Testis (tissue), 3 donors: ENCODE results near the gene PAK5. TPM values are rescaled to one million over a fixed set of nuclear protein-coding genes. Genes with fewer than 3 reads are reported as not detected.

Experiments
- DNase-seq: peaks from one replicate; pipeline ENCODE4 v3.0.0-alpha.2; 2019
- H3K27ac ChIP-seq, 2 donors: fragments of 200-600 bp; sonication (generic); one replicate each; pipeline ENCODE4 v1.5.1; 2019
- H3K27me3 ChIP-seq: fragments of 200-600 bp; sonication (generic); one replicate; pipeline ENCODE4 v1.5.1; 2019
- H3K36me3 ChIP-seq: fragments of 200-600 bp; sonication (generic); one replicate; pipeline ENCODE4 v1.5.1; 2017; ENCODE audit warnings: low read depth; ENCODE audit errors: missing control alignments
- H3K4me1 ChIP-seq: fragments of 200-600 bp; sonication (generic); one replicate; pipeline ENCODE4 v1.5.1; 2019
- H3K4me3 ChIP-seq, 2 donors: fragments of 200-600 bp; sonication (generic); one replicate each; pipeline ENCODE4 v1.5.1; 2017 to 2019
- H3K9me3 ChIP-seq: fragments of 200-600 bp; sonication (generic); one replicate; pipeline ENCODE4 v1.5.1; 2017
- CTCF ChIP-seq, 3 experiments: fragments of 450-650 bp in 2 of 3; fragments of 200-600 bp in 1 of 3; sonication (generic) in 1 of 3; IDR thresholded peaks; one replicate each; pipeline ENCODE4 v1.5.1; 2016 to 2019; ENCODE audit warnings: antibody characterized with exemption in 3 of 3, mild to moderate bottlenecking in 2 of 3, moderate library complexity in 1 of 3
- POLR2A ChIP-seq: fragments of 450-650 bp; IDR thresholded peaks from one replicate; pipeline ENCODE4 v1.6.1; 2017; ENCODE audit warnings: antibody characterized with exemption, mild to moderate bottlenecking, moderate library complexity
- WGBS, 2 donors: methylation state at CpG; one replicate each; pipeline ENCODE4 v1.1.5; 2018; 5-methylcytosine and 5-hydroxymethylcytosine counted together
- intact Hi-C: fragments of 100-400 bp; cut with DNase I; formaldehyde crosslinking; loops from one replicate; pipeline ENCODE4 v1.15.1; 2023; ENCODE audit warnings: low total_unique reads
- polyA plus RNA-seq: library from polyadenylated mRNA; stranded (reverse); fragments of 350-450 nt; fragmentation: Illumina TruSeq; extraction: RNeasy Lipid Tissue Mini Kit (QIAGEN cat#74804); gene quantifications from one replicate; pipeline ENCODE4 v1.2.3, GENCODE V29; 2014; ENCODE audit warnings: low read depth, low replicate concordance; ENCODE audit not compliant: insufficient read depth
- total RNA-seq, 2 donors: library from RNA; depleted of rRNA; stranded (reverse); fragments of >200 nt; gene quantifications; one replicate each; pipeline ENCODE4 v1.2.3, GENCODE V29; 2016

Gene PAK5
- total and polyA plus RNA-seq, 3 donors from 2014 or later, result 0.21 to 0.87 (median 0.31) TPM

- H3K9me3 ChIP-seq, result no peaks in the 10 kb centered on the region
- no peaks in the 10 kb centered on the region for H3K27me3 ChIP-seq
- intact Hi-C loops, result no loop called here
- no peak overlapping the region for H3K27ac ChIP-seq
- no peak overlapping the region for H3K4me3 ChIP-seq
- TF ChIP-seq CTCF (IDR thresholded peaks at IDR 0.05) (no peak), POLR2A (no peak)
- 76% methylated on average over 7 to 8 of the region's 8 CpGs for WGBS, 2 donors
- no peaks in the 10 kb centered on the region for H3K4me1 ChIP-seq
- DNase-seq, result no peak
- H3K36me3 ChIP-seq, result no peaks in the 10 kb centered on the region
Measured at GRCh38 chr20:9615766-9616454, 223.0 kb downstream of the PAK5 start.

- Histone ChIP-seq H3K27ac (no peak overlapping the region), H3K4me1 (no peaks in the 10 kb centered on the region), H3K4me3 (no peak overlapping the region), H3K9me3 (no peaks in the 10 kb centered on the region), H3K27me3 (no peaks in the 10 kb centered on the region), H3K36me3 (no peaks in the 10 kb centered on the region)
- intact Hi-C loops, result no loop called here
- 77 to 84% methylated on average over 4 of the region's 4 CpGs for WGBS, 2 donors
- no peak for DNase-seq
- TF ChIP-seq POLR2A (no peak), CTCF (IDR thresholded peaks at IDR 0.05) (no peak)
Measured at GRCh38 chr20:9615118-9615517, 223.8 kb downstream of the PAK5 start.

GRCh38 chr20:9613871-9614270 is 225.0 kb downstream of the PAK5 start:
- H3K9me3 ChIP-seq, result no peaks in the 10 kb centered on the region
- H3K36me3 ChIP-seq, result no peaks in the 10 kb centered on the region
- no peak for TF ChIP-seq POLR2A
- no peak for TF ChIP-seq CTCF (IDR thresholded peaks at IDR 0.05)
- DNase-seq, result no peak
- WGBS, 2 donors, result 83 to 90% methylated on average over 4 of the region's 4 CpGs
- intact Hi-C loops, result no loop called here
- H3K27me3 ChIP-seq, result no peaks in the 10 kb centered on the region
- H3K4me1 ChIP-seq, result no peaks in the 10 kb centered on the region
- H3K4me3 ChIP-seq, result no peak overlapping the region
- H3K27ac ChIP-seq, result no peak overlapping the region

GRCh38 chr20:9611921-9612320 is 227.0 kb downstream of the PAK5 start:
- H3K27me3 ChIP-seq, result no peaks in the 10 kb centered on the region
- H3K9me3 ChIP-seq, result no peaks in the 10 kb centered on the region
- H3K4me3 ChIP-seq, result no peak overlapping the region
- no peak overlapping the region for H3K27ac ChIP-seq
- no peaks in the 10 kb centered on the region for H3K4me1 ChIP-seq
- DNase-seq, result no peak
- WGBS, 2 donors, result 88 to 95% methylated on average over 9 of the region's 9 CpGs
- no peaks in the 10 kb centered on the region for H3K36me3 ChIP-seq
- TF ChIP-seq CTCF (IDR thresholded peaks at IDR 0.05) (no peak), POLR2A (no peak)
- intact Hi-C loops, result no loop called here

GRCh38 chr20:9610665-9611064 is 228.2 kb downstream of the PAK5 start:
- 75 to 80% methylated on average over 7 of the region's 7 CpGs for WGBS, 2 donors
- TF ChIP-seq POLR2A, result no peak
- TF ChIP-seq CTCF (IDR thresholded peaks at IDR 0.05), result no peak
- DNase-seq, result no peak
- H3K4me3 ChIP-seq, result no peak overlapping the region
- no peaks in the 10 kb centered on the region for H3K36me3 ChIP-seq
- no peaks in the 10 kb centered on the region for H3K9me3 ChIP-seq
- H3K4me1 ChIP-seq, result no peaks in the 10 kb centered on the region
- intact Hi-C loops, result no loop called here
- no peaks in the 10 kb centered on the region for H3K27me3 ChIP-seq
- no peak overlapping the region for H3K27ac ChIP-seq
